Thoracic aorta (tissue), 2 donors: ENCODE results near the gene IRF2BP2. TPM values are rescaled to one million over a fixed set of nuclear protein-coding genes. Genes with fewer than 3 reads are reported as not detected.

ENCODE experiments used
- ATAC-seq: fragments of 150-250 bp; one replicate; pipeline ENCODE4 v1.8.0; 2017; ENCODE audit warnings: low read depth; ENCODE audit not compliant: insufficient number of reproducible peaks, low FRiP score
- DNase-seq: peaks from one replicate; pipeline ENCODE4 v3.0.0-alpha.2; 2020; ENCODE audit warnings: low spot score
- H3K27ac ChIP-seq, 2 donors: fragments of 200-600 bp; sonication (generic); 1 replicate in 1 of 2; 2 replicates in 1 of 2; pipeline ENCODE4 v1.5.1; 2016; ENCODE audit warnings: mild to moderate bottlenecking in 2 of 2, moderate library complexity in 2 of 2
- H3K27me3 ChIP-seq: fragments of 200-600 bp; sonication (generic); replicated peaks from 2 replicates; pipeline ENCODE4 v1.6.0; 2016; ENCODE audit warnings: mild to moderate bottlenecking; ENCODE audit not compliant: insufficient read depth
- H3K36me3 ChIP-seq: fragments of 200-600 bp; sonication (generic); one replicate; pipeline ENCODE4 v1.5.1; 2016
- H3K4me1 ChIP-seq, 2 donors: fragments of 200-600 bp; sonication (generic); 1 replicate in 1 of 2; 2 replicates in 1 of 2; pipeline versions ENCODE4 v1.5.1 to v1.6.0; 2016; ENCODE audit warnings: low read depth in 2 of 2, mild to moderate bottlenecking in 1 of 2; ENCODE audit not compliant: control insufficient read depth in 1 of 2
- H3K4me3 ChIP-seq: fragments of 200-600 bp; sonication (generic); 2 replicates; pipeline ENCODE4 v1.5.1; 2016; ENCODE audit warnings: mild to moderate bottlenecking
- H3K9me3 ChIP-seq: fragments of 200-600 bp; sonication (generic); 2 replicates; pipeline ENCODE4 v1.5.1; 2016
- CTCF ChIP-seq: fragments of 200-600 bp; sonication (generic); IDR thresholded peaks from one replicate; pipeline ENCODE4 v1.5.1; 2019; ENCODE audit warnings: antibody characterized with exemption
- total RNA-seq, 2 donors: library from RNA; depleted of rRNA; stranded (reverse); fragments of >200 nt; gene quantifications; one replicate each; pipeline versions ENCODE4 v1.1.0 to v1.2.3, GENCODE V29; 2016

IRF2BP2 gene
- total RNA-seq, 2 donors from 2014 or later, result 114 to 175 TPM

- H3K4me3 ChIP-seq, result no peak overlapping the region
- ATAC-seq (no peak), DNase-seq (no peak)
- peaks cover 2 to 19% of the 10 kb centered on the region in 2 donors for H3K4me1 ChIP-seq
- H3K27ac ChIP-seq, result no peak overlapping the region
- H3K9me3 ChIP-seq, result no peaks in the 10 kb centered on the region
- no peak for TF ChIP-seq CTCF
- no peaks in the 10 kb centered on the region for H3K36me3 ChIP-seq
- H3K27me3 ChIP-seq, result no peaks in the 10 kb centered on the region
These were observed 16.9 kb downstream of the IRF2BP2 start for GRCh38 chr1:234593109-234593508.

- Histone ChIP-seq H3K4me3 (no peak overlapping the region), H3K27ac (no peak overlapping the region), H3K9me3 (no peaks in the 10 kb centered on the region), H3K4me1 (peaks cover 3 to 22% of the 10 kb centered on the region in 2 donors), H3K36me3 (no peaks in the 10 kb centered on the region), H3K27me3 (no peaks in the 10 kb centered on the region)
- ATAC-seq, result no peak
- TF ChIP-seq CTCF, result no peak
- no peak for DNase-seq
These were observed 17.7 kb downstream of the IRF2BP2 start for GRCh38 chr1:234592240-234592639.

- Histone ChIP-seq H3K4me1 (peaks cover 14 to 33% of the 10 kb centered on the region in 2 donors), H3K4me3 (no peak overlapping the region), H3K27me3 (no peaks in the 10 kb centered on the region), H3K27ac (no peak overlapping the region), H3K9me3 (no peaks in the 10 kb centered on the region), H3K36me3 (no peaks in the 10 kb centered on the region)
- ATAC-seq, result no peak
- DNase-seq, result no peak
- TF ChIP-seq CTCF, result no peak
These were observed 18.8 kb downstream of the IRF2BP2 start for GRCh38 chr1:234591131-234591530.

GRCh38 chr1:234589854-234590620, 19.9 kb downstream of the IRF2BP2 start:
- peak overlapping the region in 1 of 2 donors; percentile 32 for H3K27ac ChIP-seq
- DNase-seq (no peak), ATAC-seq (no peak)
- no peaks in the 10 kb centered on the region for H3K9me3 ChIP-seq
- no peak for TF ChIP-seq CTCF
- H3K36me3 ChIP-seq, result no peaks in the 10 kb centered on the region
- H3K27me3 ChIP-seq, result no peaks in the 10 kb centered on the region
- H3K4me3 ChIP-seq, result no peak overlapping the region
- peaks cover 20 to 44% of the 10 kb centered on the region in 2 donors for H3K4me1 ChIP-seq

GRCh38 chr1:234589064-234589800, 20.7 kb downstream of the IRF2BP2 start:
- Histone ChIP-seq H3K4me1 (peaks cover 28 to 52% of the 10 kb centered on the region in 2 donors), H3K27me3 (no peaks in the 10 kb centered on the region), H3K36me3 (no peaks in the 10 kb centered on the region), H3K4me3 (no peak overlapping the region), H3K27ac (peak overlapping the region in 1 of 2 donors; percentile 32), H3K9me3 (no peaks in the 10 kb centered on the region)
- TF ChIP-seq CTCF, result no peak
- DNase-seq (no peak), ATAC-seq (no peak)
